ENCODE measurements around the gene FBXL13.
"Not testable (repeated sequence)": the region's sequence is repeated elsewhere in the genome, so short reads cannot be mapped to it uniquely, and the experiment has no call there.

The FBXL13 gene

DNA sequence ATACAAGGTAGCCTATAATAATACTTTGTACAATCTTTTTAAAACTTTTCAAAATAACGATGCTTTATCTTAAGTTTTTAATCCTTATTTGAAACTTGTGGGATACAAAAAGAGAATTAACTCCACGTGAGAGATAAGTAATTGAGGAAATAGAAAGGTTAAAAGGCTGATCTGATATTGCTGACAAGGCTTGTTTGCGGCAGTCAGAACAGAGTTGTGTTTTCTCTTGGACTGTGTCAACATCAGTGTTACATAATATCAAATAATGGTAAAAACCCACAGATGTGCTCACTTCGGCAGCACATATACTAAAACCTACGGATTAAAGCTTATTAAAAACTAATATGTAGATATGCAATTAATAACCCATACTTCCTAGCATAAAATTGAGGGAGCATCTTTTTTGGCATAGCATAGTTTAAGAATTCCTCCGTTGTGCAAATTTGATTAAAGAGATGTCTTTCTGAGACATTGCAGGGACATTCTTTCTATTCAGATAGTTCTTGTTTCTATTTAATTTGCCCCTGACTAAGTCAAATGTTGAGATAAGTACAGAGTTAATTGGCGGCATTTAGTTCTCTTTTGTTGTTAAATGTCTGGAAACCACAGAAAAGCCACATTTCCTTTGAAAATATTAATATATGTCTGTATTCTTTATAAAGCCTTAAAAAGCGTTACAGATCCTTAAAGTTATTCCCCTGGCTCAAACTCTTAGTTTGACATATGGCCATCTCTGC, 262.5 kb downstream of the FBXL13 start:
- DNase-seq, result no peak

DNA sequence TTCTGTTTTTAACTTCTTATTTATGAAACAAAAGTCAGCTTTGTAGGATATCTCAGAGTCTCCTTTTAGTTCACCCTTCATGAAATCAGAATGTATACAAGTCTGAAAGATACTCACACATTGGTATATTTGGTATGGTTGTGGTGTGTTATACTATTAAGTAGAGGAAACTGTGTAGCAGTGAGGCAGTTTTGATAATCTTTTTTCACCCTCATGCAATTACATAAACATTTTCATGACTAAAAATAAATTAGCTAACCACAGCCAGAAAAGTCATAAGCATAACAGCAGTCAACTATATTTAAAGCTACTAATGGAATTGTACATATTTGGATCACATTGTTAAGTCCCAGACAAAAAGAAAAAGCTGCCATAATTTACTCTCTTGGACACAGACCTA, 263.7 kb downstream of the FBXL13 start:
- no peak for DNase-seq

DNA sequence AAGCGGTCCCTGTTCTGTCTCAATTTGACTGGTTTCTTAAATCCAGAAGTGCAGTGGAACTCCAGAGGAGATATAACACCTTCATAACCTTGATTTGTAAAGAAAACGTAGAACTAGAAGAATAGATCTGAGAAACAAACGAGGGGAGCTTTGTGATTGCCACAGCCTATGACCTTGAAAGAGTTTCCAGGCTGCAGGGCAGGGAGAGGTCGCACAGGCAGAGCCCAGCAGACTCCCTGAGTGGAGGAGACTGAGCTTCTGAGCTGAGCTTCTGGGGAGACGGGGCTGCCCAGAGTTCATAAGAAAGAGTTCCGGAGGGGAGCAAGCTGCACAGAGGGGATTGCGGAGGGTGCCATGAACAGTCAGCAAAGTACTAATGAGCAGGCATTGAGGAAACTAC, 268.0 kb downstream of the FBXL13 start:
- DNase-seq, result no peak

DNA sequence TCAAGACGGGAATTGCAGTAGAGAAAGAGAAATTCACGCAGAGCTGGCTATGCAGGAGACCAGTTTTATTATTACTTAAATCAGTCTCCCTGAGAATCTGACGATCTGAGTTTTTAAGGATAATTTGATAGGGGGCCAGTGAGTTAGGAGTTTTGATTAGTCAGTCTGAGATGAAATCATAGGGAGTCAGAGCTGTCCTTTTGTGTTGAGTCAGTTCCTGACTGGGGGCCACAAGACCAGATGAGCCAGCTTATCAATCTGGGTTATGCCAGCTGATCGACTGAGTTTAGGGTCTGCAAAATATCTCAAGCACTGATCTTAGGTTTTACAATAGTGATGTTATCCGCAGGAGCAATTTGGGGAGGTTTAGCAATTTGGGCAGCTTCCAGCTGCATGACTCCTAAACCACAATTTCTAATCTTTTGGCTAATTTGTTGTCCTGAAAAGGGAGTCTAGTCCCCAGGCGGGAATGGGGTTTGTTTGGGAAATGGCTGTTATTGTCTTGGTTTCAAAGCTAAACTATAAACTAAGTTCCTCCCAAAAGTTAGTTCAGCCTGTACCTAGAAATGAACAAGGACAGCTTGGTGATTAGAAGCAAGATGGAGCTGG, 278.5 kb downstream of the FBXL13 start:
- DNase-seq, result peak; percentile 5

DNA sequence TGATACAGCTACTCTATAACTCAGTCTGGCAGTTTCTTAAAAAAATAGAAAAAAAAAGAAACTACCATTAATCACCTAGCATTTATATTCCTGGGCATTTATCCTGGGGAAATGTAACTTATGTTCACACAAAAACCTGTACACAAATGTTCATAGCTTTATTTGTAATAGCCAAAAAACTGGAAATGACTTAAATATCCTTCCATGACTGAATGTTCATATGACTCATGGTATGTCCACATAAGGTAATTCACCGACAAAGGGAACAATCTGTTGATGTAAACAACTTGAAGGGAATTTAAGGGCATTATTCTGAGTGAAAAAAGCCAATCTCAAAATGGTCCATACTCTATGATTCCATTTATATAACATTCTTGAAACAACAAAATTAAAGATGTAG, 280.0 kb downstream of the FBXL13 start:
- peak; percentile 58 for DNase-seq

DNA sequence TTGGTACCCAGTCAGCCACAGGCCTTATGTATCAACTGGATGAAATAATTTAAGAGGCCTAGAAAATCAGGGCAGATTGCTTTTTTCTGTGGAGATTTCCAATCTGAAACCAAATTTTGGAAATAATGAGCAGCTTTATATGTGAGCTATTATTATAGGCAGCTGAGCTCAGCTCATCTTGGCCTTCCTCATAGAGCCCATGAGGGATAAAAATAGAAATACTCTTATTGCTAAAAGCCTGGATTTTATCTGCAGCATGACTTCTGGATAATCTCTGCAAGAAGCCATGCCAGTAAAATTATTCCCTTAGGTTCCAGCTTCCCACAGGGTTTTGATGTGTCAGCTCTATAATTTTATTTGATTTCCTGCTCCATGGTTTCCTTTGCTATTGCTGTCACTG, 282.8 kb downstream of the FBXL13 start:
- DNase-seq, result not testable (repeated sequence)

DNA sequence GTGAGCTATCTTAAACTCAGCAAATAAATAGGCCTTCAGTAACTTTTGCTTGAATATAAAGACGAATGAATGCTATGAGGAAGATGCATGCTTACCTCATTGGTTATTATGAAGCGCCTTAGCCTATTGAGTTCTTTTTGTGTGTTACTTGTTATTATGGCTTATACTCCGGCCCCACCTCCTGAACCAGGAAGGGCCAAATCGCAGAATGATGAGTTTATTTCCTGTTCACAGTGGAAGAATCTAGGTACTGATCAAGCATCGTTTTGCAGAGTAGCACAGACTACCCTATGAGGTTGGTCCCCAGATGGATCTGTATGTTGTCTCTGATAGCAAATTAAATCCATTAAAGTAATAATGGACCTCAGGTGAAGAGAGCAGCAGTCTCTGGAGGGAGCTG, 283.2 kb downstream of the FBXL13 start:
- not testable (repeated sequence) for DNase-seq

DNA sequence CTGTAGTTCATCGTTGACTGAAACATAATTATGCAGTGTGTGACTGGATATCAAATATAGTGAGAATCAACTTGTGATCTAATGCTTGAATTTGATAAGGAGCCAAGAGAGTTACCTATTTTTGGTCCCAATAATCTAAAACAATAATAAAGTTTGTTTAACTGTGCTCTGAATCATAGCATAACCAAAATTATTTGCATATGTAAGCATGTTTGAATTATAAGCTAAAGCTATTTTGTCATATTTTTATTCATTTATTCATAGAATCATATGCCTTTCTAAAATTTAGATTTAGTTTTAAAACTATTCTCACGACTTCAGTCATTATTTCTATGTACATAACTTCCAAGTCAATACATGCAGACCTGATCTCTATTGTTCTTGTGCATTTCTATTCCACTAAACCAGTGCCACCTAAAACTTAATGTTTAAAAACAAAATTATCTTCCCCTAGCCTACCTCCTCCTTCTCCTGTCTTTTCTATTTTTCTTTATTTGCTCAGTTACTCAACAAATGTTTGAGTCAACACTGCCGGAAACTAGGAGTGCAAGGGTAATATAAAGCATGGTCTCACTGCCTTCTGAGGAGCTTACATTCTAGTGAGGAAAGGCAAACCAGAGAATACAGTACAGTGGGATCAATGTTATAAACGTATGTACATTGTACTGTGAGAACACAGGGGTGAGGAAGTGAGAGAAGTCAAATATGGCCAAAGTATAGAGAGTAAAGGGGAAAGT, 284.1 kb downstream of the FBXL13 start:
- DNase-seq, result not testable (repeated sequence)

DNA sequence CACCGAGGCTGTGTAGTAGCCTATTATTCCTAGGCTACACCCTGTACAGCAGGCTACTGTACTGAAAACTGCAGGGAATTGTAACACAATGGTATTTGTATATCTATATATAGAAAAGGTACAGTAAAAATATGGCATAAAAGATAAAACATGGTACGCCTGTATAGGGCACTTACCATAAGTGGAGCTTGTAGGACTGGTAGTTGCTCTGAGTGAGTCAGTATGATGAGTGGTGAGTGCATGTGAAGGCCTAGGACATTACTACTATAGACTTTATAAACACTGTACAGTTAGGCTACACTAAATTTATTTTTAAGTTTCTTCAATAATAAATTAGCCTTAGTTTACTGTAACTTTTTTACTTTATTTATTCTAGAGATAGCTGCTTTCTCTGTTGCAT, 285.8 kb downstream of the FBXL13 start:
- not testable (repeated sequence) for DNase-seq

DNA sequence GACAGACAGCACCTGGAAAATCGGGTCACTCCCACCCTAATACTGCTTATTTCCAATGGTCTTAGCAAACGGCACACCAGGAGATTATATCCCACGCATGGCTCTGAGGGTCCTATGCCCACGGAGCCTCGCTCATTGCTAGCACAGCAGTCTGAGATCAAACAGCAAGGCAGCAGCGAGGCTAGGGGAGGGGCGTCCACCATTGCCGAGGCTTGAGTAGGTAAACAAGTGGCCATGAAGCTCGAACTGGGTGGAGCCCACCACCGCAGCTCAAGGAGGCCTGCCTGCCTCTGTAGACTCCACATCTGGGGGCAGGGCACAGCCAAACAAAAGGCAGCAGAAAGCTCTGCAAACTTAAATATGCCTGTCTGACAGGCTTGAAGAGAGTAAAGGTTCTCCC, 293.7 kb downstream of the FBXL13 start:
- not testable (repeated sequence) for DNase-seq

DNA sequence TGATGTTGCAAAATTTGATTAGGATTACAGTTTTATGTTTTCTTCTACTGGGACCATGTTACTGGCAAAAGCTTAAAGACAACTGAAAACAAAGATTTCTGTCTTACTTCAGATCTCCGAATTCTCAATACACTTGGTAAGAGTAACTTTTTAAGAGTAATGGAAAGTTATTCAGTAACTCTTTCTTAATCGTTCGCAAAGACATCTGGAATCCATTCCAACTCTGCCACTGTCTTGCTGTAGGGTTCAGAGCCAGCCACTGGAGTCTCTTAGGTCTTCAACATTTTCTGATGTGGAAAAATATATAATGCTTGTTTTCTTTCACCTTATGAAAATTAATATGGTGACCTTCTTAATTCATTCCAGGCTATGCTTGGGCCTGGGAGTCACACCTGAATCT, 295.9 kb downstream of the FBXL13 start:
- not testable (repeated sequence) for DNase-seq

DNA sequence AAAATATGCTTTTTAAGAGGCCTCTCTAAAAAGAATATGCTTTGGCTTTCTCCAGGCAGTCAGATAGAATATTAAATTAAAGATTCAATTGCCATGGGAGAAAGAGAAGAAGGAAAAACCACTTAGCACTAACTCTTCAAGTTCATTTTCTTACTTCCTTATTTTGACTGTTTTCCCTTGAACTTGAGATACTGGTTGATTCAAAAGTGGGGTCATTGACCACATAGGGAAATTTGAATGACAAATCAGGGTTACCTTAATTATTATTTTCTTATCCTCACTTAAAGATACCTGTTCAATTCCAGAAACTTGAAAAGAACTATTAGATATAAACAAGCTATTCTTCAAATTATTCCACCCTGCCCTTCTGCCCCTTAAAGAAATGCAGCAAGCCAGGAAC, 298.4 kb downstream of the FBXL13 start:
- DNase-seq, result not testable (repeated sequence)

DNA sequence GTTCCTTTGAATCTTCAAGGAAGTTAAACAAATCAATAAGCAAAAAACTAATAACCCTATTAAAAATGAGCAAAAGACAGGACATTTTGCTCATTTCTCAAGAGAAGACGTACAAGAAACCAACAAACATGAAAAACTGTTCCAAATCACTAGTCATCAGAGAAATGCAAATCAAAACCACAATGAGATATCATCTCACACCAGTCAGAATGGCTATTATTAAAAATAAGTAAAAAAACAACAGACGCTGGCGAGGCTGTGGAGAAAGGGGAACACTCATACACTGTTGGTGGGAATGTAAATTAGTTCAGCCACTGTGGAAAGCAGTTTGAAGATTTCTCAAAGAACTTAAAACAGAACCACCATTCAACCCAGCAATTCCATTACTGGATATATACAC, 304.1 kb downstream of the FBXL13 start:
- not testable (repeated sequence) for DNase-seq

DNA sequence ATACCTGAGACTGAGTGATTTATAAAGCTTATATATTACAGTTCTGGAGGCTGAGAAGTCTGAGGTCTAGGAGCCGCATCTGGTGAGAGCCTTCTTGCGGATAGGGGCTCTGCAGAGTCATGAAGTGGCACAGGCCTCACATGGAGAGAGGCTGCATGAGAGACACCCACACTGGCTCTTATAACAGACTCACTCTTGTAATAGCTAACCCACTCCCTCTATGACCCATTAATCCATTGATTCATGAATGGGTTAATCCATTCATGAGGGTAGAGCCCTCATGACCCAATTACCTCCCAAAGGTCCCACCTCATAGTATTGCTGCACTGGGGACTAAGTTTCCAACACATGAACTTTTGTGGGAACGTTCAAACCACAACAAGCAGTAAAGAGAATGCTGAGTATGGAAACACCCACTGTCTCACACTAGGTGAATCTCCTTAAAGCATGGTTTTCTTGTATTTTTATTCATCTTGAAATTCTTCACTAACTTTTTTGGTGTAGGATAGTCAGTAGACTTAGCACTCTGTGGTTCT, 304.9 kb downstream of the FBXL13 start:
- DNase-seq, result not testable (repeated sequence)

DNA sequence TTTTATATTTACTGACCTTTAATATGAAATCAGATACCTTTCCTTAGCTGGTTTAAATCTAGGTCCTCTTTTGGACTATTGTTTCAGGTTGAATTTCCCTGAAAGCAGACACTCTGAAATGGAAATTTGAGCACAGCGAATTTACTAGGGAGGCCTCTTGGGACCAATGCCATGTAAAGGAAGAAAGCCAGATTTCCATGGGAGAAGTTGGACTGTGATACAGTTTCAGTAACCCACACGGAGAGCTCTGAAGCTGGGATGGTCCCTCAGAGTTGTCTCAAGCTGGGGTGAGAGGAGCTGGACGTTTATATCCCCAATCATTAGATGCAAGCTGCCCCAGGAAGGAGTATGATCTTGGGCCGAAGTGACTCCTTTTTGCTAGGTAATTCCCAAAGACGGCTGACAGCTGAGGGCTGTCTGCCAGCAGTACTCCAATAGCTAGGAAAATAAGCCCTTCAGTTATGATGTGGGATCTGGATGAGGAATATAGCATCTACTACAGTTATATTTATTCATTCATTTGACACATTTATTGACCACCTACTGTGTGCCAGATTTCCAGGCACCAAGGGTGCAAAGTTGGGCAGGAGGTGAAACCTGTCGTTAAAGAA, 311.2 kb downstream of the FBXL13 start:
- not testable (repeated sequence) for DNase-seq
